ENCODE data around the gene DHX15. TPM values are rescaled to one million over a fixed set of nuclear protein-coding genes. Genes with fewer than 3 reads are reported as not detected.

DHX15 gene
- total and polyA plus RNA-seq, 2 experiments from 2014 or later: 226 to 372 TPM

DNA sequence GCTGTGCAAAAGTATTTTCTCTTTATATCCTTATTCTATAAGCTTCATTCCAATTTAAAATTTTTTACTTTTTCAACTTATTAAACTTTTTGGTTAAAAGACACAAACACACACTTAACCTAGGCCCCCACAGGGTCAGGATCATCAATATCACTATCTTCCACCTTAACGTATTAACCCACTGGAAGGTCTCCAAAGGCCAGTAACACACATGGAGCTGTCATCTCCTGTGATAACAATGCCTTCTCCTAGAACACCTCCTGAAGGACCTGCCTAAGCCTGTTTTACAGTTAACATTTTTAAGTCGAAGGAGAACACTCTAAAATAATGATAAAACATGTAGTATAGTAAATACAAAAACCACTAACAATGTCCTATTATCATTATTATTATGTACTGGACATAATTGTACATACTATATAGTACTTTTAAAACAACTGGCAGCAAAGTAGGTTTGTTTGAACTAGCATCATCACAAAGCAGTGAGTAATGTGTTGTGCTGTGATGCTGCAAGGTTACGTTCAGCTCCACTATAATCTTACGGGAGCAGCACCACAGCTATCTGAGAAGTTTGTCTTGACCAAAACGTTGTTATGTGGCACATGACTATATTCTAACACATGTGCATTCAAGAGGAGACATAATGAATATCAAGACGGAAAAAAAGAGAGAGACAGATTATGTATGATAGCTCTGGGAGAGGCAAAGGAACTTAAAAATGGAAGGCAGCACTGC lies 33.7 kb downstream of the DHX15 start:
- Mint-ChIP-seq H3K4me1 (peaks cover 65% of the 10 kb centered on the region), H3K9me3 (no peaks in the 10 kb centered on the region), H3K4me3 (no peak overlapping the region), H3K27me3 (ENCODE audit: insufficient read depth, low read depth, poor library complexity) (peaks cover 8% of the 10 kb centered on the region), H3K27ac (peak overlapping the region; percentile 80; the same call in 1 of the 2 replicates), H3K36me3 (ENCODE audit: low read depth) (peaks cover 71% of the 10 kb centered on the region)
- Histone ChIP-seq H3K27ac (ENCODE audit: low read depth) (no peak overlapping the region; the same call in 1 of the 2 replicates), H3K4me1 (ENCODE audit: insufficient read depth) (peaks cover 81% of the 10 kb centered on the region), H4K20me1 (replicated peaks; ENCODE audit: insufficient read depth) (peaks cover 46% of the 10 kb centered on the region), H3K4me2 (peak overlapping the region; percentile 39; the same call in 1 of the 2 replicates), H3K4me3 (no peak overlapping the region), H3K36me3 (ENCODE audit: insufficient read depth) (peaks cover 20% of the 10 kb centered on the region), H3K27me3 (ENCODE audit: insufficient read depth) (no peaks in the 10 kb centered on the region), H3K79me2 (replicated peaks; ENCODE audit: insufficient read depth) (peaks cover 98% of the 10 kb centered on the region), H3K9me2 (ENCODE audit: insufficient read depth) (no peaks in the 10 kb centered on the region), H3F3A (replicated peaks; ENCODE audit: low read depth) (no peaks in the 10 kb centered on the region; the same call in 1 of the 2 replicates), H2AFZ (no peak overlapping the region)
- TF ChIP-seq ZNF114 (CRISPR knock-in tag; IDR thresholded peaks at IDR 0.05) (no peak), ZNF331 (CRISPR knock-in tag; IDR thresholded peaks at IDR 0.05; ENCODE audit: low read depth) (no peak), EZH2phosphoT487 (IDR thresholded peaks at IDR 0.05; ENCODE audit: unreplicated experiment) (no peak), STAT1 (IDR thresholded peaks at IDR 0.05; ENCODE audit: unreplicated experiment) (no peak), EZH2 (IDR thresholded peaks at IDR 0.05; ENCODE audit: low read depth, unreplicated experiment) (no peak), REST (IDR thresholded peaks at IDR 0.05; ENCODE audit: unreplicated experiment) (no peak), POLR2AphosphoS5 (IDR thresholded peaks at IDR 0.05; ENCODE audit: low read depth) (0 out of 2 replicates have a peak, but pooled peaks have one; percentile 13)
- TF ChIP-seq, protein P1, sequence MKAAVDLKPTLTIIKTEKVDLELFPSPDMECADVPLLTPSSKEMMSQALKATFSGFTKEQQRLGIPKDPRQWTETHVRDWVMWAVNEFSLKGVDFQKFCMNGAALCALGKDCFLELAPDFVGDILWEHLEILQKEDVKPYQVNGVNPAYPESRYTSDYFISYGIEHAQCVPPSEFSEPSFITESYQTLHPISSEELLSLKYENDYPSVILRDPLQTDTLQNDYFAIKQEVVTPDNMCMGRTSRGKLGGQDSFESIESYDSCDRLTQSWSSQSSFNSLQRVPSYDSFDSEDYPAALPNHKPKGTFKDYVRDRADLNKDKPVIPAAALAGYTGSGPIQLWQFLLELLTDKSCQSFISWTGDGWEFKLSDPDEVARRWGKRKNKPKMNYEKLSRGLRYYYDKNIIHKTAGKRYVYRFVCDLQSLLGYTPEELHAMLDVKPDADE (IDR thresholded peaks at IDR 0.05): no peak
- DNase-seq (ENCODE audit: low spot score) (no peak), ATAC-seq (no peak)

- Mint-ChIP-seq H3K36me3 (ENCODE audit: low read depth) (peaks cover 56% of the 10 kb centered on the region), H3K27me3 (ENCODE audit: insufficient read depth, low read depth, poor library complexity) (peaks cover 8% of the 10 kb centered on the region), H3K9me3 (no peaks in the 10 kb centered on the region), H3K4me3 (no peak overlapping the region), H3K27ac (peak overlapping the region; percentile 56; the same call in 1 of the 2 replicates), H3K4me1 (peaks cover 77% of the 10 kb centered on the region)
- peaks cover 98% of the 10 kb centered on the region for H3K79me2 ChIP-seq (replicated peaks; ENCODE audit: insufficient read depth)
- H3K27ac ChIP-seq (ENCODE audit: low read depth): 0 out of 2 replicates have a peak overlapping the region, but pooled peaks have one; percentile 6
- ATAC-seq (no peak), DNase-seq (ENCODE audit: low spot score) (no peak)
- H3K27me3 ChIP-seq (ENCODE audit: insufficient read depth): no peaks in the 10 kb centered on the region
- no peaks in the 10 kb centered on the region for H3K9me2 ChIP-seq (ENCODE audit: insufficient read depth)
- peaks cover 85% of the 10 kb centered on the region for H3K4me1 ChIP-seq (ENCODE audit: insufficient read depth)
- peaks cover 4% of the 10 kb centered on the region; the same call in 1 of the 2 replicates for H3K36me3 ChIP-seq (ENCODE audit: insufficient read depth)
- H3K4me3 ChIP-seq: no peak overlapping the region
- no peak overlapping the region for H3K4me2 ChIP-seq
- peaks cover 43% of the 10 kb centered on the region for H4K20me1 ChIP-seq (replicated peaks; ENCODE audit: insufficient read depth)
- no peaks in the 10 kb centered on the region; the same call in 1 of the 2 replicates for H3F3A ChIP-seq (replicated peaks; ENCODE audit: low read depth)
- H2AFZ ChIP-seq: no peak overlapping the region
- TF ChIP-seq ZNF331 (CRISPR knock-in tag; IDR thresholded peaks at IDR 0.05; ENCODE audit: low read depth) (no peak), REST (IDR thresholded peaks at IDR 0.05; ENCODE audit: unreplicated experiment) (no peak), EZH2phosphoT487 (IDR thresholded peaks at IDR 0.05; ENCODE audit: unreplicated experiment) (no peak), EZH2 (IDR thresholded peaks at IDR 0.05; ENCODE audit: low read depth, unreplicated experiment) (no peak)
- TF ChIP-seq, protein P2, sequence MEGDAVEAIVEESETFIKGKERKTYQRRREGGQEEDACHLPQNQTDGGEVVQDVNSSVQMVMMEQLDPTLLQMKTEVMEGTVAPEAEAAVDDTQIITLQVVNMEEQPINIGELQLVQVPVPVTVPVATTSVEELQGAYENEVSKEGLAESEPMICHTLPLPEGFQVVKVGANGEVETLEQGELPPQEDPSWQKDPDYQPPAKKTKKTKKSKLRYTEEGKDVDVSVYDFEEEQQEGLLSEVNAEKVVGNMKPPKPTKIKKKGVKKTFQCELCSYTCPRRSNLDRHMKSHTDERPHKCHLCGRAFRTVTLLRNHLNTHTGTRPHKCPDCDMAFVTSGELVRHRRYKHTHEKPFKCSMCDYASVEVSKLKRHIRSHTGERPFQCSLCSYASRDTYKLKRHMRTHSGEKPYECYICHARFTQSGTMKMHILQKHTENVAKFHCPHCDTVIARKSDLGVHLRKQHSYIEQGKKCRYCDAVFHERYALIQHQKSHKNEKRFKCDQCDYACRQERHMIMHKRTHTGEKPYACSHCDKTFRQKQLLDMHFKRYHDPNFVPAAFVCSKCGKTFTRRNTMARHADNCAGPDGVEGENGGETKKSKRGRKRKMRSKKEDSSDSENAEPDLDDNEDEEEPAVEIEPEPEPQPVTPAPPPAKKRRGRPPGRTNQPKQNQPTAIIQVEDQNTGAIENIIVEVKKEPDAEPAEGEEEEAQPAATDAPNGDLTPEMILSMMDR (conservative IDR thresholded peaks at IDR 0.05; ENCODE audit: low read depth in 2 of 2): no peak
These were observed 36.4 kb downstream of the DHX15 start for GRCh38 chr4:24547979-24548378.

Data from GM23338 (cell line).